ENCODE data around the gene SIGMAR1.

Gene SIGMAR1

DNA sequence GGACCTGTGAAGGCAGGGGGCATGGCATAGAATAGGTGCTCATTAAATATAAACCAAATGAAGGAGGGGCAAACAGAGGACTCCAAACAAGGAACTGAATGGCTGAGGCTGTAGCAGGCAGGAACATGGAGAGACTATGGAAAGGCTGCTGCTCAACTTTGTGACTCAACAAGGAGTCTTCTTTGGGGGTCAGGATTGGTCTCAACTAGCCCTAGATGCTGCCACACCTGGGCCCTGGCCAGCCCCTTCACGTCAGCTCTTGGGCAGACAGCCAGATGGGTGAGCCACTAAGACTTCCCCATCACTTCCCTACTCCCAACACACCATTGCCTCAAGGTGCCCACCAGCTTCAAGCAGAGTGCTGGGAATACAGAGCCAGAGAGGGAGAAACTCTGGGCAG, 36.7 kb downstream of the SIGMAR1 start:
- no peak for DNase-seq

DNA sequence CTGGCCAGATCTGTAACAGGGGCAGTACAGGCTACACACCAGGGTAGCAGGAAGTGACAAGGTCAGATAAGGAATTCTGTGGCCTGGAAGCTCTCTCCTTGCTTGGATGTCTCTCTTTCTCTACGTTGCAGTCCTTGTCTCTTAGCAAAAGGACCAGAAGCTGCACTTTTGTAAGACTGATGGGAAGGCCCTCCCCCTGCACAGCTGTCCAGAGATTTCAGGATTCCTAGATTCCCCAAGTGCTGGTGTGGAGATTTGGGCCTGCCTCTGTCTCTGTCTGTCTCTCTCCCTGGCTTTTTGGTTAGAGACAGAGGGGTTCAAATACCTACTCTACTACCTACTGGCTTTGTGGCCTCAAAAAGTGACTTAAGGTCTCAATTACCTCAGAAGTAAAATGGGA, 38.0 kb downstream of the SIGMAR1 start:
- DNase-seq = no peak

- DNase-seq = no peak
These were observed 43.4 kb downstream of the SIGMAR1 start for GRCh38 chr9:34594177-34594576.

GRCh38 chr9:34592895-34593601, 44.5 kb downstream of the SIGMAR1 start:
- no peak for DNase-seq

DNA sequence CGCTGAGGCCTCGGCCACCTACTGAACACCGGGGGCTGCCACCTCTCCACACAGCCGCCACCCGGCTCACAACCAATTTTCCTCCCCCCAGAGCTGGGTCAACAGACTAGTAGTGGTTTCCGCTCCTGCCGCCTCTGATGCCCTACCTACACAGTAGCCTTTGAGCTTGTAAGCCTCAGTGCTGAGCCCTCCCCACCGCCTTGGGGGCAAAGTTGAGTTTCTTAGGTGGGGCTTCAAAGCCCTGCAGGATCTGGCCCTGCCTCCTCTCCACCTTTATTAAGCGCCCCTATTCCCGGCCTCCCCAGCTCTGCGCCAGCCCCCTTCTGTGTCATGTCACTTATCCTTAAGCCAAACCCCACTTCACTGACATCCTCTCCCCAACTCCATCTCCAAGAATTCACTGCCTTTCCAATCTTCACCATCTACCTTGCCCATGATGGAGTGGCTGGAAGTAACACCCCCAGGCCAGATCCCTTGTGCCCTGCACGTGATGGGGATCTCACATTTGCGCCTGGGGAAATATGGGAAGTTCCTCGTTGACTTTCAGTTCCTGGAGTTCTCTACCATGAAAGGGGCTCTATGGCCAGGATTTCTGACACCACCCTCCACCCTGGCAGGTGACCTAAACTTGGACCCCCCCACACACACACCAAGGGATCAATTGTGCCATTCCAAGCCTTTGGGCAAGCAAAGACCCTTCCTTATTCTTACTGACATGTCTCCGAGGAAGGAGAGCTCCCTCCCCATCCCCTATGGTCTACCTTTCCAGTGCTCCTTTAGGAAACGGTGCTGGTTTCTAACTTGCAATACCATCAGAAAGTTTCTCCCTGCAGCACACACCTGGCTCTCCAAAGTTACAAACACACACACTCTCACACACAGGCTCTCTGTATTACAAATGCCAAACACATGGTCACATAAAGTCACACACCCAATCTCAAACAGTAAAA, 45.4 kb downstream of the SIGMAR1 start:
- no peak for DNase-seq

- DNase-seq = peak; percentile 94
These were observed 46.2 kb downstream of the SIGMAR1 start for GRCh38 chr9:34591248-34591916.

- DNase-seq = peak; percentile 74
These were observed 47.0 kb downstream of the SIGMAR1 start for GRCh38 chr9:34590381-34591247.

- DNase-seq = no peak
These were observed 47.8 kb downstream of the SIGMAR1 start, which contains the start of gene CNTFR for GRCh38 chr9:34589636-34590380. Gene CNTFR (minus strand): TSS chr9:34589724. CDS start chr9:34568981, 20,743 bp downstream.

- no peak for DNase-seq
These were observed 48.6 kb downstream of the SIGMAR1 start for GRCh38 chr9:34588671-34589635.

- no peak for DNase-seq
These were observed 50.3 kb downstream of the SIGMAR1 start for GRCh38 chr9:34587271-34587670.

GRCh38 chr9:34585946-34586669, 51.5 kb downstream of the SIGMAR1 start:
- DNase-seq = no peak

DNA sequence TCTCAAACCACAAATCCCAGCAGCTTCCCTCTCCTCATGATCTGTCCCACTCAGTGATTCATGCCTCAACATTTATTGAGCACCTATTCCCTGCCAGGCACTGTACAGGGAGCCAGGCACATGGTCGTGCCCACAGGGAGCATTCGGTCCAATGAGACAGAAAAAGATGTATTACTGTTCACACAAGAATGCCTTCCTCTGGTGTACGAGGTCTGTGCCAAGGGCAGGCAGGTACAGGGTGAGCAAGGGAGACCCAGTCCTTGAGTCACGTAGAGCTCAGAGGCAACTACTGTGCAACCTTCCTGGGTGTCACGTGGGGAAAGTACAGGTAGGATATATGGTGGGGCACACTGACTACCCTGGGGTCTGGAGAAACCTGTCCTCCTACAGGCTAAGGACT, 52.6 kb downstream of the SIGMAR1 start:
- no peak for DNase-seq
